Activated CD4-positive, alpha-beta T cell treated with anti-CD3 and anti-CD28 coated beads, Interleukin-2, amount 50 U/mL, for 4 hours (primary cell): ENCODE data around the gene PRODH.
"Not testable (repeated sequence)": the region's sequence is repeated elsewhere in the genome, so short reads cannot be mapped to it uniquely, and the experiment has no call there.

Experiments used
- DNase-seq, 2 experiments: peaks; one replicate each; pipeline ENCODE4 v3.0.0-alpha.2; 2020

PRODH gene

GRCh38 chr22:18968011-18968749 lies 32.1 kb upstream of the PRODH start:
- no peak for DNase-seq

- not testable (repeated sequence) for DNase-seq
Measured at GRCh38 chr22:18967391-18968010, 31.4 kb upstream of the PRODH start.

GRCh38 chr22:18966748-18967147 lies 30.7 kb upstream of the PRODH start:
- no peak for DNase-seq

GRCh38 chr22:18965526-18966421 lies 29.7 kb upstream of the PRODH start:
- DNase-seq, result no peak

GRCh38 chr22:18964501-18965265 lies 28.6 kb upstream of the PRODH start:
- DNase-seq, result not testable (repeated sequence)

GRCh38 chr22:18964051-18964450 lies 28.0 kb upstream of the PRODH start:
- not testable (repeated sequence) for DNase-seq

GRCh38 chr22:18962308-18962635 lies 26.2 kb upstream of the PRODH start:
- DNase-seq, result no peak

GRCh38 chr22:18961632-18962307 lies 25.7 kb upstream of the PRODH start:
- DNase-seq, result not testable (repeated sequence)

- DNase-seq, result not testable (repeated sequence)
Measured at GRCh38 chr22:18961201-18961600, 25.1 kb upstream of the PRODH start.

- DNase-seq, result not testable (repeated sequence)
Measured at GRCh38 chr22:18960166-18960820, 24.2 kb upstream of the PRODH start.

GRCh38 chr22:18959741-18960140 lies 23.6 kb upstream of the PRODH start:
- not testable (repeated sequence) for DNase-seq

- not testable (repeated sequence) for DNase-seq
Measured at GRCh38 chr22:18959266-18959665, 23.2 kb upstream of the PRODH start.

- not testable (repeated sequence) for DNase-seq
Measured at GRCh38 chr22:18958738-18959137, 22.6 kb upstream of the PRODH start.

GRCh38 chr22:18958321-18958705 lies 22.2 kb upstream of the PRODH start:
- DNase-seq, result not testable (repeated sequence)

GRCh38 chr22:18957621-18958320 lies 21.7 kb upstream of the PRODH start:
- DNase-seq, result not testable (repeated sequence)

GRCh38 chr22:18956956-18957355 lies 20.9 kb upstream of the PRODH start:
- not testable (repeated sequence) for DNase-seq

GRCh38 chr22:18956121-18956895 lies 20.2 kb upstream of the PRODH start:
- DNase-seq, result not testable (repeated sequence)

- DNase-seq, result no peak
Measured at GRCh38 chr22:18955696-18956095, 19.6 kb upstream of the PRODH start.

- DNase-seq, result no peak
Measured at GRCh38 chr22:18954990-18955571, 19.0 kb upstream of the PRODH start.
